Stimulated activated CD4-positive, alpha-beta T cell treated with anti-CD3 and anti-CD28 coated beads, Interleukin-12 subunit alpha, Interleukin-12 subunit beta, amount 100 ng/mL, for 4 hours (primary cell): ENCODE measurements around the gene NFRKB.
"Not testable (repeated sequence)": the region's sequence is repeated elsewhere in the genome, so short reads cannot be mapped to it uniquely, and the experiment has no call there.

Source experiments
- DNase-seq: peaks from one replicate; pipeline ENCODE4 v3.0.0-alpha.2; 2020

Gene NFRKB

GRCh38 chr11:129888451-129888850, 6.9 kb downstream of the NFRKB start:
- DNase-seq: no peak

DNA sequence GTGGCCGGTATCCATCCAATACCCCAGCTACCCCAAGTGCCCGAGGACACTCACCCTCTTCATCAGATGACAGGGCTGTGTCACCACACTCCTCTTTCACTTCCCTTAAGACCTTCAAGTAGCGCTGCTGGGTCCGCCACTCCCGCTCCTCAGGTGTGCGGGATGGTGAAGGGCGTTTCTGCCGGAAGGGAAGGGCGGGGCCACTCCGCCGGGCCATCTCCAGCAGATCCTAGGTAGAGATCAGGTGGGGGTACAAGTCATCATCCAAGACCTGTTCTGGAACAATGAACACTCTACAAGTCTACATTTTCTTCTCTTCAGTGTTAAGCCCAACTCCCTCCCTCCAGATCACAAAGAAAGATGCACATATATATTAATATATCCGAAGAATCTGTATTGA, 10.0 kb downstream of the NFRKB start:
- DNase-seq: no peak

- DNase-seq: no peak
Observed at GRCh38 chr11:129884581-129884980, 10.8 kb downstream of the NFRKB start.

DNA sequence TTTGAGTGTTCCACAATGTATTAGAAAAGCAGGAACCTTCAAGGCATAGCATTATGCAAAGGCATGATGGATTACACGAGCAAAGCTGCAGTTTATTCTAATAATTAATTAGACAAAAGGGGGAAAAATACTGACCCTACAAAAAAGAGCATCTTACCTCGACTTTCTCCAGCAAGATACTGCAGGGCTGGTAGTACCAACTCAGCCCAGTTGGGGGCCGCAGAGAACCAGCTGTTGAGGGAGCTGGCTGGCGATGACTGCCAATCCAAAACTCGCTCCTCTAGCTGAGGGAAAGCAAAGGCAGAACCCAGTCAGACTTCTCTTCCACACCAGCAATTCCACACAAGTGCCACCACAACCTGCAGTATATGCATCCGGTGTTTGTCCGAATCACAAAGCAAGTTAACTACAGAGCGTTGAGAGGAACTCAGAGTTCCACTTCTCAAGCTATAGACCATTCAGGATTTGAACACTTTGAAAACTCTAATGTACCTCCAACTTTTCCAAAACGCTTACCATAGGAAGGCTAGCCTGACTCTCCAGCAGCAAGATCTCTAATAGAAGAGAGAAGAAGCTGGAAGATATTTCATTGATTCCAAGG, 13.7 kb downstream of the NFRKB start:
- peak; percentile 42 for DNase-seq

DNA sequence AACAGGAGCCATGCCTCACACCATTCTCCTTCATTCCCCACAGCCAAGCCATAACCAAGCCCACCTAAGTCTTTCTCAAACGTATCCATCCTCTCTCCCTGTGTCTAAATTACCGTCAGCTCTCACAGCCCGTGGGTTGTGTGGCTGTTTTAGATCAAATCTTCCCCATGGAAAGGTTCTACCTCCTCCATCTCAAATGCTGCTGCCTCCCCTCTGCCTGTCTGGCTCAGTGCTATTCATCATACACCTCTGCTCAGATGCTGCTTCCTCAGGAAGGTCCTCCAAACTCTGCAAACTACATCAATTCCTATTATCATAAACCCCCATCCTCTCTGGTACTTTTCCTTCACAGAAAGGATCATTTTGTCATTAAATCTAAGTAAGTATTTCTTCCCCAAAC, 15.1 kb downstream of the NFRKB start:
- no peak for DNase-seq

DNA sequence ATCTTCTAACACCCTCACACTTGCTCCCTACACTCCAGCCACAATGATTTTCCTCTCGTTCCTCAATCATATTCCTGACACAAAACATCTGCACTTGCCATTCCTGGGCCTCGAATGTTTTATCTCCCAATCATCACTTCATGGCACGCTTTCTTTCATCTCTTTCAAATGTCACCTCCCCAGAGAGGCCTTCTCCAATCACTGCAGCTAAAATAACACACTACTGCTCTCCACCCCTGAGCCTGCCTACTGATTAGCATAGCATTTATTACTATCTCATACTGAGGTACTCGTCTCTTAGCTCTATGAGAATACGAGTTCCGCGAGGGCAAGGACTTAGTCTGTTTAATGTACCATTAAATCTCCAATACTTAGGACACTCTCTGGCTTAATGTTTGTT, 23.5 kb downstream of the NFRKB start:
- no peak for DNase-seq

GRCh38 chr11:129868626-129869025, 26.8 kb downstream of the NFRKB start:
- DNase-seq: not testable (repeated sequence)

DNA sequence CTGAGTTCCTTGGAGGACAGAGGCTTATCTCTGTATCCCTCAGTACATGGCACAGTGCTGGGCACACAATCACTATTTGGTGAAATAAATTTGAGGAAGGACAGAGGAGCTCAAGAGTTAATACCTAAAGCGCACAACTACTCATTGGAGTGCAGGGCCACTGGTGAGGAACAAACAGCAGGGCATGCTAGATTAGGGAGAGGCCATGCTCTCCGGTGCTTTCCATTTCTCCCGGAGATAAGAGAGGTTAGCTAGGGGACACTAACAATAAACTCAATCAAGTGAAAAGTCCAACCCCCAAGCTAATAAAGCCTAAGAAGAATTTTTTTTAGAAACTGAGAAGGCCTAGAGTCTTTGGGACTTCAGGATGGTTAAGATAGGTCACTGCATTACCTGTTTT, 29.1 kb downstream of the NFRKB start:
- no peak for DNase-seq

DNA sequence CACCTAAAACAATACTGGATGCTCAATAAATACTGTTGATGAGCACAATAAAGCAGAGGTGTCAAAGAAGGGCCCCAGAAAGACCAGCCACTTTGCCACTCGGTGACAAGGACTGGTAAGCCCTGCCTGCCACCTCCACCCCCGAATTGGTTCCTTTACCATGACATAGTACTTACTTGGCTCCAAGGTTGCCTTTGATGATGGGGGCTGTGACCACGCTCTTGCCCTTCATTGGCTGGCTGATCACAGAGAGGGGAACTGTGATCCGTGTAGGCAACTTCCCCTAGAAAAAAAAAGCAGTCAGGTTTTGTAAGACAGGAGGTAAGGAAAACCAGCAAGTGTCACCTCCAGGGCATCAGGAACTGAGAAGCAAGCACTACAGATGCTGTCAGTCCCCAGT, 29.7 kb downstream of the NFRKB start:
- no peak for DNase-seq

GRCh38 chr11:129864811-129865210, 30.6 kb downstream of the NFRKB start:
- DNase-seq: no peak

GRCh38 chr11:129861702-129862522, 33.5 kb downstream of the NFRKB start:
- no peak for DNase-seq

DNA sequence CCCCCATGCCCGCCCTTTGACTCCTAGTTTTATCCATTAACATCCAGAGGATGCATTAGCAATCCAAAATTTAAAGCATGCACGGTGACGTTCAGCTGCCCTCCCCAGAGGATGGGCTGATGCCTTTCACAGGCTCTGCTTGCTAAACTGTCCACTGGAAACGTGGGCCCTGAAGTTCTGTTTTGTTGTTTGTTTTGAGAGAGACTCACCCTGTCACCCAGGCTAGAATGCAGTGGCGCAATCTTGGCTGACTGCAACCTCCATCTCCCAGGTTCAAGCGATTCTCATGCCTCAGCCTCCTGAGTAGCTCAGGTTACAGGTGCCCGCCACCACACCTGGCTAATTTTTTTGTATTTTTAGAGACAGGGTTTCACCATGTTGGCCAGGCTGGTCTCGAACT, 39.3 kb downstream of the NFRKB start:
- no peak for DNase-seq

GRCh38 chr11:129855086-129855485, 40.3 kb downstream of the NFRKB start:
- no peak for DNase-seq

DNA sequence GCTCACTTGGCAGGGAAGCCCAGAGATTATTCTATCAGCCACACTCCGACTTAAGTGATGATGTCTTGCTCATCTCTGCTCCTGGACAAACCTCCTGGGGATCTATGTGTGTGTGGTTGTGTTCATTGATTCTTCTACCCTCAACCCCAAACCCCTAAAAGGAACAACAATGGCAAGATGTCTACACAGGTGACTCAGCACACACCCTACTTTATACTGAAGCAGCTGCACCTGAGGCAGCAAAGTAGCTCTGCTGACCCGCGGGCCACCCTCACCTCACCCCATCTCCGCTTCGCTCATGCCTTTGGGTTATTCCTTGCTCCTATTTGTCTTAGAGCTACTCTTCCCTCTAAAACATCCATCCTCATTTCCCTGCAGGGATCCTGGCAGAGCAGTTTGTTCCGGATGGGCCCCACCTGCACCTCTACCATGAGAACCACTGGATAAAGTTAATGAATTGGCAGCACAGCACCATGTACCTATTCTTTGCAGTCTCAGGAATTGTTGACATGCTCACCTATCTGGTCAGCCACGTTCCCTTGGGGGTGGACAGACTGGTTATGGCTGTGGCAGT, 41.1 kb downstream of the NFRKB start:
- no peak for DNase-seq

GRCh38 chr11:129853518-129854231, 41.7 kb downstream of the NFRKB start:
- DNase-seq: peak; percentile 25

DNA sequence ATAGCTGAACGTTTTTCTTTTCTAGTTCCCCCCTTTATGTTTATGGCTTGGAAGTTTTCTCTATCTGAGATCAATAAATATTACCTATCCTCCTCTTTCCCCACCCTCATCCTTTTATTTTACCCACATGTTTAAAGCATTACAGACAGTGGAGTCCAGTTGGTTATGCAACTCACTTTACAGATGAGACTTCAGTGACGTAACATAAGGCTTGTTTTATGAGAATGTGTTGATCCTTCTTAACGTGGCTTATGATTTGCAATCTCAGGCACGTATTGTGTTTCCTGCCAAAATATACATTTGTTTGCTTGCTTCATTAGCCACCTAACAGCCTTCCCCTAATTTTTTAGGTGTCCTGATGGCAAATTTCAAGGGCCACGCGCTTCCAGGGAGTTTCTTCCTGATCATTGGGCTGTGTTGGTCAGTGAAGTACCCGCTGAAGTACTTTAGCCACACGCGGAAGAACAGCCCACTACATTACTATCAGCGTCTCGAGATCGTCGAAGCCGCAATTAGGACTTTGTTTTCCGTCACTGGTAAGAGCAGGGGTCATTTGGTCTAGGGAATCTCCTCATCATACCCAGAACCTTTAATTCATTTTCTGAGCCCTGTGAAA, 43.1 kb downstream of the NFRKB start:
- no peak for DNase-seq

DNA sequence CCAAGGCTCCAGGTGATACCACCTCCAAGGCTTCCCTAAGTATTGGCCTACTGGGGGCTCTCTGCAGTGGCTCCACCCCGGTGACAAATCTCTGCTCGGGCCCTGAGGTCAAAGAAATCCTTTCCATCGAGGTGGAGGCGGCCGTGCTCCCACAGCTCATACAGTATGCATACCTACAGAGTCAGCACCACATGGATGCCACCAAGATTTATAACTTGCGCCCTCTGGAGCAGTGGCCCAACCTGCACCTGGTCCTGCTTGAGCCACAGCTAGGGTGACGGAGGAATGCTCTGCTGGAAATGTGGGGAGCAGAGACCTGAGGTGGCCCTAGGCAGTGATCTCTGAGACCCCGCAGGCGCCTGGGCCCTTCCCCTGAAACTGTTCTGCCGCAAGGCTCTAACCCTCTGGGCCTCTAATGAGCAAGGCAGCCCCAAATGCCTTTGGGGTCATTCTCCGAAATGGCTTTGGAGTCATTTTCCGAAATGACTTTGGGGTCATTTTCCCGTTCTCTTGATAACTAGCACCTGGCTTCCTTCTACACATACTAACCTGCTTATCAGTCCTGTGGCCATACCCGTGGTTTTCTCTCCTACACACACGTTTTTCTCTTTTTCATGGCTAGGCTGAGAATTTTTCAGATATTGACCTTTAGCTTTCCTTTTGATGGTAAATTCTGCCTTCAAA, 45.8 kb downstream of the NFRKB start:
- no peak for DNase-seq

GRCh38 chr11:129847361-129847760, 48.0 kb downstream of the NFRKB start:
- DNase-seq: not testable (repeated sequence)

GRCh38 chr11:129846508-129847335, 48.7 kb downstream of the NFRKB start:
- DNase-seq: no peak
